GM21737 (cell line): ENCODE measurements around the gene PROZ.
A peak's percentile ranks its signal among the peaks of the same experiment; 100 is the strongest.

Experiments
- ATAC-seq: cut with Tn5 transposase; IDR thresholded peaks from one replicate; pipeline ENCODE4 v1.9.1; 2021; ENCODE audit warnings: mild to moderate bottlenecking, moderate library complexity; ENCODE audit not compliant: unreplicated experiment

PROZ gene

DNA sequence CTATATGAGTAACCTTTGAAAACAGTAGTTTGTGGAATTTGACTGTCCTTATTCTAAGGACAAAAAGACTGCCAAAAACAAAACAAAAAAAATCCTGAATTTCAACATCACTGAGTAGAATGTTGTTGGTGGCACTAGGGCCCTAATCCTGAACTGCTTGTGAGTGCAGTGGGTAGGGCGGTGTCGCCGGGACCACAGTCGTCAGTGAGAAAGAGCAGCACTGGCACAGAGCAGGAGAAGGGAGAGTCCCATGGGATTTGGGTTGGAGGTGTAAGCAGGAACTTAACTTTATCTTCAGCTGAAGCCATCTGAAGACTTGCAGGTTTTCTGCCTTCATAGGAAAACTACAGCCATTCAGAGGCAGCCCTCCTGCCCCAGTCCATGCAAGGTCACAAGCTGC, 44.5 kb downstream of the PROZ start:
- ATAC-seq, result no peak

DNA sequence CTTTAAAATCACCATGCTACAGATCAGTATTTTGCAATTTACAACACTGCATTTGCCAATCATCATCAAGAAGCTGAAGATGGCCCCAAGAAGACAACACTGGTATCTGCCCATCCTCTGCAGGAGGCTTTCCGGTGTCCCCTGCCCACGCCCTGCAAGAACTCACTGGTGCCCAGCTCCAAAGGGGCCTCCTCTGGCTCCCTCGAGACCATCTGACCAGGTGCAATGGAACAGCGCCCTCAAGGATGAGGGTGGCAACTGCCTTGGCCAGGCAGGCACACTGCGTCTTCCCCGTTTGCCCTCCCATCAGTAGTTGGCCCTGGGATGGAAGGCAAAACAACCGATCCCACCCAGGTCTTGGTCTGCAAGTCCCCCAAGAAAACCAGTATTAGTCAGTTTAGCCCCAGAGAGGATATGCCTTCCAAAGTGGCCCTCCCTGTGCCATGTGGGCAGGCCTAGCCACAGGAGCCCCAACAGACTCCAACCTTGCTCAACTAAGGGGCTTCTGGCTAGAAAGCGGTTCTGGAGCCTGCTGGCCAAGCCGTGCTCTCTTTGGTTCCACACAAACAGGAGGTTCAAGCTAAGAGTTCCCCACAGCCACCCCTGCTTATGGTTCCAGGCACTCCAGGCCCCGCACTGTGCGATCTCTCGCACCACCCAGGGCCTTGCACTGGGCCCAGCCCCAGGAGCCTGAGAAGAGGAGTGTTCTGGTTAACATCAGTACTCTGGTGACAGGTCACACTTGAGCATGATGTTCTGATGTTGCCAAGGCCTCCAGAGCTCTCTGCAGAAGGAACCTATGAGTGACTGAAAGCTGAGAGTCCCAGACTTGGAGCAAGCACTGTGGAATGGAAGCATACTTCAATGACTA, 45.3 kb downstream of the PROZ start:
- no peak for ATAC-seq

GRCh38 chr13:113204378-113204734, 45.9 kb downstream of the PROZ start:
- no peak for ATAC-seq

DNA sequence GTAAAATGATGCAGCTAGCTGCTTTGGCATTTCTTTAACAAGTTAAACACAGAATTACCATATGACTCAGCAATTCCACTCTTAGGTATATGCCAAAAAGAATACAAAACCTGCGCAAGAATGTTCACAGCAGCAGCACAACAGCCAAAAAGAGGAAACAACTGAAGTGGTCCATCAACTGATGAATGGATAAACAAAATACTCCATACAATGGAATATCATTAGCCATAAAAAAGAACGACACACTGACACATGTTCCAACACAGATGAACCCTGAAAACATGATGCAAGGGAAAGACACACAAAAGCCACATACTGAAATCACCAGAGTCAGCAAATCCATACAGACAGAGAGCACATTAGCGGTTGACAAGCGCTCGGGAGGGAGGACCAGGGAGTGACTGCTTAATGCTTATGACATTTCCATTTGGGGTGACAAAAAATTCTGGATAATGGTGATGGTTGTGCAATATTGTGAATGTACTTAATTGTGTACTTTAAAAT, 47.0 kb downstream of the PROZ start:
- ATAC-seq, result no peak

- no peak for ATAC-seq
Observed at GRCh38 chr13:113207460-113207859, 49.0 kb downstream of the PROZ start.

DNA sequence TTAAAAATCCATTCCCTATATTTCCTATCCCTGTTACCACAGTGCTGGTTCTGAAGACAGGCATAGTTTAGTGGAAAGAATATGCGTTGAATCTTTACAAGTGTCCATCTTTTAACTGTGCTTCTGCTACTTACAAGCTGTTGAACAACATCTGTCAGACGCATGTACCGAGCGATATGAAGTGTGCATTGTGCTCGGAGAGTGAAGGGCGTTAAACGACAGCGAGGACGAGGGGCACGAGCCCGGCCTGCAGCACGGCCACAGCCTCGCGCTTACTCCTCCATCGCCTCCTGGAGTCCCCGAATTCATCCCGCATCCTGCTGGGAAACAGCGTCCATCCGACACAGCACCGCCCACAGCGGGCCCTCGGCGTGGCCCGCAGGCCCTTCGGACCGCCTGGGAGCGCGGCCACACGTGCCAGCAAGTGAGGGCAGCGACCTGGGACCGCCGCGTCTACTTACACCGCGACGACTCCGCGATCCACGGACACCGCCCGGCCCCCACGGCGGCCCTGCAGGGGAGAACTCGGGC, 49.5 kb downstream of the PROZ start:
- peak; percentile 17 for ATAC-seq

DNA sequence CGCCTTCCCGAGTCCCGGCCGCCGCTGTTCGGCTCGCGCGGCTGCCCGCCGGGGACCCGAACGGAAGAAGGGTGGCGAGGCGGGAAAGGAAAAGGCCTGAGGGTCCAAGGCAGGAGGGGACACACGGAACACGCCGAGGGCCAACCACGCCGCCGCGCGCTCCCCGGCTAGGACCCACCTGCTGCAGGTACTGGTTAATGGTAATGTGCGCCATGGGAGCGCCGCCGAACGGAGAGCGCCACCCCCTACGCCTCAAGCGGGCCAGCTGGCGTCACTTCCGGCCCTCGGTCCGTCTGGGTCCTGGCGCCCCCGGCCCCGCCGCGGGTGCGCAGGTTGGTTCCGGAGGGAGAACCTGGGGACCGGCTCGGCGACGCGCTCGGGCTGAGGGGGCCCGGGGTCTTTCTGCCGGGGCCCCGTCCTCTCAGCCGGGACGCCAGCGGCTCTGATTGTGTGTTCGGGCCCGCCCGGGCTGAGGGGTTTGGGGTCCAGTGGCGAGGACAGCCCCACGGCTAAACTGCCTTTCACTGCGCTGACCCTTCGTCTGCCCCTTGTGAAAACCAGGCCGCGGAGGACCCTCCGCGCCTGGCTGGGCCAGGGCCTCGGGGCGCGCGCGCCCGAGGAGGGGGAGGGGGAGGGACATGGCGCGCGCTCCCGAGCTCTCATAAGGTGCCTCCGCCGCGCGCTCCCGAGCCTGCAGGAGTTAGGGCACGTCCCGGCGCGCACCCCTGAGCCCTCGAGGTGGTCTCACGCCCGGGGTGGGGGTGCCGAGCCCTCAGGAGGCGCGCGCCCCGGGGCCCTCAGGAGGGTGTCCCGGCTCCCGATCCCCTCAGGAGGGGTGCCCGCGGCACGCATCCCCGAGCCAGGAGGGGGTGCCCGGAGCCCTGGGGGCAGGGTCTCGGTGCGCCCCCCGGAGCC, 50.2 kb downstream of the PROZ start, which contains the start of gene PCID2:
Gene PCID2 (minus strand): TSS at position 249 of the 915 bp plus-strand sequence. CDS start 35 bp downstream, at position 214.
- ATAC-seq, result peak; percentile 74

- peak; percentile 38 for ATAC-seq
Observed at GRCh38 chr13:113209336-113209758, 50.9 kb downstream of the PROZ start, which contains the start of gene CUL4A. CUL4A (plus strand) TSS chr13:113209613; CDS start chr13:113209628, 15 bp downstream.

DNA sequence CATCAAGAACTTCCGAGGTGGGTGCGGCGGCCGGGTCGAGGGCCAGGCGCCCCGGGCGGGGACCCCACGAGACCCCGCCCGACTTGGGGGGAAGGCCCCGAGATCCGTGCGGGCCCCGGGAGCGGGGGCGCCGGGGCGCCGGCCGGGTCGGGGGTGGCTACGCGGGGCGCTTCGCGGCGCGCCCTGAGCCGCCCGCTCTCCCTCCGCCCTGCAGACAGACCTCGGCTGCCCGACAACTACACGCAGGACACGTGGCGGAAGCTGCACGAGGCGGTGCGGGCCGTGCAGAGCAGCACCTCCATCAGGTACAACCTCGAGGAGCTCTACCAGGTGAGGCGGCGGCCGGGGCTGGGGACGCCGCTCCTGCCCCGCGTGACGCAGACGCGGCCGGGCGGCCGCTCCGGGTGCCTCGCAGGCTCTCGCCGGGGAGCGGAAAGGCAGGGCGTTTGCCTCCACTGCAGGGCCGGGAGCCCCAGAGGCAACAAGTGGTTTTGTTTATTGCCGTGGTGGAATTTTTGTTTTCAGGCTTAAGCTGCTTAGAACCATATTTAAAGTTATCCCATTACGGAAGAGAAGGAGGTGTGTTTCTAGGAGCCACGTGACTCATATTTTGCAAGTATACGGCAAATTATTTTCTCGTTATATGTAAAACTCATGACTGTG, 51.4 kb downstream of the PROZ start:
- ATAC-seq, result peak; percentile 31

GRCh38 chr13:113210833-113211232, 52.4 kb downstream of the PROZ start:
- no peak for ATAC-seq

- no peak for ATAC-seq
Observed at GRCh38 chr13:113211774-113212173, 53.3 kb downstream of the PROZ start.

GRCh38 chr13:113216254-113217048, 58.0 kb downstream of the PROZ start:
- no peak for ATAC-seq

DNA sequence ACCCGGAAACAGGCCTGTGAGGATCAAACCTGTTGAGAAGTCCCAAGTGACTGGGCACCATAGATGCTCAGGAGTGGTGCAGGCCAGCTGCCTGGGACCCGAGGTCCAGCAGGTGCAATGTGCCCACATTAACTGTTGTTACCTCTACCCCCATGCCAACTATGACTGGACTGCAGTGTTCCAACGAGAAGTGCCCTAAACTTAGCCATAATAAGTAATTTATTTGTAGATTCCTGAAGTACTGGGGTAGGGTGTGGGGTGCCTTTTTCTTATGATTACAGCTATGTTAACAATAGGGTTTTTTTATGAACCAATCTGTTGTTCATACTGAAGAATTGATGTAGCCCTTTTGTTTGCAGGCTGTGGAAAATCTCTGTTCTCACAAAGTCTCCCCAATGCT, 60.1 kb downstream of the PROZ start:
- no peak for ATAC-seq

DNA sequence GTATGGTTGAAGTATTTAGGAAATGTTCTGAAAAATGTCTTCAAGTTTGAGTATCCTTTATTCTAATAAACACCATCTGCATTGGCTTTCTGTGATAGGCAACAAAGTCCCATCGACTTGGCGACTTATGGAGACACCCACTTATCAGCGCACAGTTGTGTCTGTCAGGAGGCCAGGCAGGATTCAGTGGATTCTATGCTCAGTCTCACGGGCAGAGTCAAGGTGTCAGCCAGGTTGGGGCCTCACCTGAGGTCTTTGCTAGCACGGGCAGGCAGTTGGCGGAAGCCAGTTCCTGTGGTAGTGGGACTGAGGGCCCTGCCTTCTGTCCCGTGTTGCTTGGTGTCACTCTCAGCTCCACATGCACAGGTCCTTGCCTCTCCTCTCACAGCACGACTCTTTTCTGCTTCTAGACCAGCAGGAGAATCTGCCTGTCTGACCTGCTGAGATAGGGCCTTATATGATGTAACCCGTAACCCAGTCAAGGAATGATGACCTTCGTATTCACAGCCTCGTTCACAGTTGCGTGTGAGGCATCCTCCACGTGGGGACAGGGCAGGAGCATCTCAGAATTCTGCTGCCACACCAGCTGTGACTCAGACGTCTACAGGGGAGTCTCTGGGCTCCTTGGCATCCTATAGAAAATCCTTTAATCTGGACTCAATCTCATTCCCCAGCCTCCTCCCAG, 61.0 kb downstream of the PROZ start:
- no peak for ATAC-seq

DNA sequence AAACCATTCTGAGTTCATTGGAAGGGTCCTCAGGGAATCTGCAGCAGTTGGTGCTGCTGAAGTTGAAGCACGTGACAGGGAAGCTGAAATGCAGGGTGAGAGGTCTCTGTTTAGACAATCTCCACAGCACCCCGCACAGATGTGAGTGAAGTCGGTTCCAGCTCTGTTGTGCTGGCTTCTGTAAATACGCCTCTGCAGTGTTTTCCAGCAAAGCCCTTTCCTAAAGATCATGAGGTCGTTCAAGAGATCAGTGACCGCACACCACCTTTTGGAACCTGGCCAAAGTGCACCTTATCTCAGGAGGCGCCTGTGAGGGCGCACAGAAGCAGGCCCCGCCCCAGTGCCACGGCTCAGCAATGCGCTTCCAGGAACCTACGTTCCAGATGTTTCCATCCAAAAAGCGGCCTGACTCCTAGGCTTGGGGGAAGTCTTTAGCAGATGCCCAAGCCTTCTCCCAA, 61.7 kb downstream of the PROZ start:
- no peak for ATAC-seq

GRCh38 chr13:113220877-113221276, 62.4 kb downstream of the PROZ start:
- no peak for ATAC-seq
